ENCODE measurements around the gene CTBS. TPM values are rescaled to one million over a fixed set of nuclear protein-coding genes. Genes with fewer than 3 reads are reported as not detected.
A peak's percentile ranks its signal among the peaks of the same experiment; 100 is the strongest.

CTBS gene
- total RNA-seq, 1 donor from 2014 or later = 11.5 TPM

- Histone ChIP-seq H3K4me2 (peak overlapping the region; percentile 96), H3F3A (ENCODE audit: low read depth) (peaks cover 25% of the 10 kb centered on the region), H4K20me1 (ENCODE audit: low read depth) (peaks cover 2% of the 10 kb centered on the region), H2AFZ (replicated peaks) (peak overlapping the region; percentile 32), H3K9me3 (ENCODE audit: low read depth) (no peaks in the 10 kb centered on the region), H3K36me3 (no peaks in the 10 kb centered on the region), H3K9ac (no peak overlapping the region), H3K4me3 (peak overlapping the region; percentile 76), H3K27me3 (peaks cover 7% of the 10 kb centered on the region), H3K27ac (no peak overlapping the region), H3K4me1 (peaks cover 28% of the 10 kb centered on the region), H3K79me2 (ENCODE audit: low read depth) (no peaks in the 10 kb centered on the region)
- Mint-ChIP-seq H3K36me3 (peaks cover 13% of the 10 kb centered on the region), H3K9me3 (peaks cover 2% of the 10 kb centered on the region), H3K4me3 (peak overlapping the region; percentile 94), H3K4me1 (peaks cover 26% of the 10 kb centered on the region), H3K27me3 (ENCODE audit: insufficient read depth, low read depth) (no peaks in the 10 kb centered on the region), H3K27ac (no peak overlapping the region)
- DNase-seq (ENCODE audit: low spot score) = no peak
- TF ChIP-seq CTCF (IDR thresholded peaks at IDR 0.05) (no peak), EZH2phosphoT487 (IDR thresholded peaks at IDR 0.05) (no peak), EZH2 (IDR thresholded peaks at IDR 0.05) (no peak)
Observed at GRCh38 chr1:84574936-84575335, 696 bp upstream of the CTBS start.

GRCh38 chr1:84573481-84573966, 716 bp downstream of the CTBS start:
- Mint-ChIP-seq H3K27me3 (ENCODE audit: insufficient read depth, low read depth) (peaks cover 4% of the 10 kb centered on the region), H3K4me3 (peak overlapping the region; percentile 94), H3K36me3 (peaks cover 20% of the 10 kb centered on the region), H3K9me3 (no peaks in the 10 kb centered on the region), H3K4me1 (peaks cover 26% of the 10 kb centered on the region), H3K27ac (peak overlapping the region; percentile 90)
- Histone ChIP-seq H3K4me3 (peak overlapping the region; percentile 76), H3F3A (ENCODE audit: low read depth) (peaks cover 25% of the 10 kb centered on the region), H2AFZ (replicated peaks) (peak overlapping the region; percentile 90), H4K20me1 (ENCODE audit: low read depth) (peaks cover 2% of the 10 kb centered on the region), H3K4me2 (peak overlapping the region; percentile 96), H3K9me3 (ENCODE audit: low read depth) (no peaks in the 10 kb centered on the region), H3K27me3 (peaks cover 7% of the 10 kb centered on the region), H3K4me1 (peaks cover 28% of the 10 kb centered on the region), H3K27ac (peak overlapping the region; percentile 89), H3K79me2 (ENCODE audit: low read depth) (no peaks in the 10 kb centered on the region), H3K9ac (peak overlapping the region; percentile 67), H3K36me3 (no peaks in the 10 kb centered on the region)
- TF ChIP-seq EZH2phosphoT487 (IDR thresholded peaks at IDR 0.05) (no peak), CTCF (IDR thresholded peaks at IDR 0.05) (no peak), EZH2 (IDR thresholded peaks at IDR 0.05) (no peak)
- no peak for DNase-seq (ENCODE audit: low spot score)

- peaks cover 5% of the 10 kb centered on the region for H3K27me3 Mint-ChIP-seq (ENCODE audit: insufficient read depth, low read depth)
Observed at GRCh38 chr1:84571150-84571535, 3.1 kb downstream of the CTBS start.

More at GRCh38 chr1:84571150-84571535, 3.1 kb downstream of the CTBS start:
- no peaks in the 10 kb centered on the region for H3K9me3 Mint-ChIP-seq
- no peak overlapping the region for H2AFZ ChIP-seq (replicated peaks)
- H3F3A ChIP-seq (ENCODE audit: low read depth) = peaks cover 25% of the 10 kb centered on the region
- peaks cover 26% of the 10 kb centered on the region for H3K4me1 Mint-ChIP-seq
- peak overlapping the region; percentile 68 for H3K4me2 ChIP-seq
- H3K4me3 Mint-ChIP-seq = no peak overlapping the region
- TF ChIP-seq CTCF (IDR thresholded peaks at IDR 0.05) = no peak
- no peak for TF ChIP-seq EZH2phosphoT487 (IDR thresholded peaks at IDR 0.05)
- TF ChIP-seq EZH2 (IDR thresholded peaks at IDR 0.05) = no peak
- H4K20me1 ChIP-seq (ENCODE audit: low read depth) = peaks cover 2% of the 10 kb centered on the region
- H3K4me1 ChIP-seq = peaks cover 28% of the 10 kb centered on the region
- H3K27me3 ChIP-seq = peaks cover 7% of the 10 kb centered on the region
- no peak for DNase-seq (ENCODE audit: low spot score)
- peaks cover 21% of the 10 kb centered on the region for H3K36me3 Mint-ChIP-seq
- H3K9ac ChIP-seq = no peak overlapping the region
- no peaks in the 10 kb centered on the region for H3K36me3 ChIP-seq
- no peak overlapping the region for H3K27ac ChIP-seq
- no peak overlapping the region for H3K27ac Mint-ChIP-seq
- H3K79me2 ChIP-seq (ENCODE audit: low read depth) = no peaks in the 10 kb centered on the region
- no peaks in the 10 kb centered on the region for H3K9me3 ChIP-seq (ENCODE audit: low read depth)
- H3K4me3 ChIP-seq = no peak overlapping the region
